GF-D8 (cell line): Measurements from ENCODE around the gene IARS1.

Source experiments
- DNase-seq: peaks from one replicate; lab custom pipeline; 2025; lab: John Stamatoyannopoulos, UW

The IARS1 gene

DNA sequence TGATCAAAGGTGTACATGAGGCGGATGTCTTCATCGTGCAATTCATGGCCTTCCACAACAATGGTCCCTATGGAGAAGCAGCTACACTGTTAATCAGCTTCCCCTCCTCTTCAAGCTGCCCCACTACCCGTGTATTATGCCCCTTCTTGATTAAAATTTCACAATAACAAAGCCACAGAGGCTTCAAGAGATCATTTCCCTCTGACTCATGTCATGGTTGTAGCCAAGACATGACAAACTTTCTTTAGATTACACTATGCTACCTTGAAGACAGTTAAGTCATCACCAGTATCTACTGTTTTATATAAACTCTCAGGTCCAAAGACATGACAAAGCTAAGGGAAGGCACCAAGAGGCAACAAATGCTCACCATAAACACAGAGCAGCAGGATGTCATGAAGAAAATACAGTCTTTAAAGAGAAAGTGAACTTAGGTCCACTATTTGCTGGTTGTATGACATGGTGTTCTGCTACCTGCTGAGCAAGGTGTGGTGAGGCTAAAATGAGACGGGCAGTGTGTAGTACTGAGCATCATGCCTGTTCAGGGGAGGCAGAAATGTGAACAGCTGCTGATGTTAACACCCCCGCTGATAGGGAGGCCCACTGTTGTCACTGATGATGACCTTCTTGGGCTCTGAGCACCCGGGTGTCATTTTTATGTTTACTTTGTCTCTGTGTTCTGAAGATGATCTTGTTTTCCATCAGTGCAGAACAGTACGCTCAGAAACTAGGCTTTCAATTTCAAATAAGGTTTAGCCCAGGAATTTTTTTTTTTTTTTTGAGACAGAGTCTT, 48.3 kb downstream of the IARS1 start:
- no peak for DNase-seq
